RWPE2 (cell line): Measurements from ENCODE around the gene SERTAD3.
"Not testable (repeated sequence)": the region's sequence is repeated elsewhere in the genome, so short reads cannot be mapped to it uniquely, and the experiment has no call there.

Experiments used
- ATAC-seq: fragments of 200-7000 bp; cut with Tn5 transposase; 3 replicates; pipeline ENCODE4 v1.9.1; 2021; ENCODE audit warnings: low read depth
- DNase-seq: peaks from one replicate; pipeline ENCODE4 v3.0.0-alpha.2; 2020; ENCODE audit warnings: low spot score
- H3K27ac ChIP-seq: fragments of 450-650 bp; 2 replicates; pipeline ENCODE4 v1.5.1; 2017; ENCODE audit warnings: mild to moderate bottlenecking; ENCODE audit not compliant: poor library complexity, severe bottlenecking
- H3K27me3 ChIP-seq: fragments of 250-450 bp; sonication (Bioruptor Pico); 2 replicates; pipeline ENCODE4 v1.5.1; 2021; ENCODE audit warnings: mild to moderate bottlenecking, moderate library complexity; ENCODE audit not compliant: insufficient read depth, poor library complexity, severe bottlenecking
- H3K36me3 ChIP-seq: fragments of 250-450 bp; sonication (Bioruptor Pico); 2 replicates; pipeline ENCODE4 v1.5.1; 2020; ENCODE audit warnings: low read depth, mild to moderate bottlenecking, moderate library complexity
- H3K4me1 ChIP-seq: fragments of 250-450 bp; sonication (Bioruptor Pico); 2 replicates; pipeline ENCODE4 v1.5.1; 2021; ENCODE audit warnings: mild to moderate bottlenecking, moderate library complexity; ENCODE audit not compliant: insufficient read depth, poor library complexity, severe bottlenecking
- H3K4me3 ChIP-seq: fragments of 250-450 bp; sonication (Bioruptor Pico); 2 replicates; pipeline ENCODE4 v1.5.1; 2021; ENCODE audit warnings: mild to moderate bottlenecking, moderate library complexity; ENCODE audit not compliant: severe bottlenecking
- H3K9me3 ChIP-seq: fragments of 250-450 bp; sonication (Bioruptor Pico); 2 replicates; pipeline ENCODE4 v1.5.1; 2021; ENCODE audit warnings: mild to moderate bottlenecking, moderate library complexity; ENCODE audit not compliant: severe bottlenecking
- TF ChIP-seq, protein P1 (sequence below): fragments of 450-650 bp; IDR thresholded peaks from one replicate; pipeline ENCODE4 v1.5.1; 2017; ENCODE audit warnings: mild to moderate bottlenecking, moderate library complexity; ENCODE audit not compliant: poor library complexity, severe bottlenecking

SERTAD3 gene

DNA sequence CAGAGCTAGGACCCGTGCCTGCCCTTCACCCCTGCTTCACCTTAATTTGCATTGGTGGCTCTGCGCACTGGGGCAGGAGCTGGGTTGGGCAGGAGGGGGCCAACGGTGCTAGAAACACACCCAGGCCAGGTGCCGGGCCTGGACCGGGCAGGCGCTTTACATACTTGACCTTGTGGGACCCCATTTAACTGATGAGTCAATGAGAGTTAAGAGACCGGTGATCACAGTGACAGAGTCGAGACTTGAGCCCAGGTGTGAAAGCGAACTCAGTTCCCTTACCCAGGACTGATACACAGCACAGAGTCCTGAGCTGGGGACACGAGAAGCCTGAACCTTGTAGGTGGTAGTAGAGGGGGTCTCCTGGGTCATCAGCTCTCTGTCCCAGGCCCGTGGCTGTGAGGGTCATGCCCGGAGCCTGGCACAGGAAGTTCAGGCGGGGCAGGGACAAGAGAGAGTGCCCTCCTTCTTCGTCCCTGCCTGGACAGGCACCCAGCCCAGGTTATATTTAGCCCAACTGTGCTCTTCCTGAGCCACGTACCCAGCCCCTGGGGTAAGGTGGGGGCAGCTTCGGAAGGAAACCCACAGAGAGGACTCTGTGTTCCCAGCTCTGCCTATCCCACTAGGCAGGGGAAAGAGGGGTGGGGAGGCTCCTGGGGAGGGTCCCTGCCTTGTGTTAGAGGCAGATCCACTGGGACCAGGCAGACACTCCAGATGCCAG is 32.9 kb downstream of the SERTAD3 start:
- ATAC-seq, result peak; percentile 57
- Histone ChIP-seq H3K27ac (peak overlapping the region; percentile 19), H3K27me3 (no peaks in the 10 kb centered on the region), H3K4me1 (peaks cover 12% of the 10 kb centered on the region), H3K36me3 (no peaks in the 10 kb centered on the region), H3K4me3 (no peak overlapping the region), H3K9me3 (no peaks in the 10 kb centered on the region)
- DNase-seq, result no peak
- TF ChIP-seq, protein P1, sequence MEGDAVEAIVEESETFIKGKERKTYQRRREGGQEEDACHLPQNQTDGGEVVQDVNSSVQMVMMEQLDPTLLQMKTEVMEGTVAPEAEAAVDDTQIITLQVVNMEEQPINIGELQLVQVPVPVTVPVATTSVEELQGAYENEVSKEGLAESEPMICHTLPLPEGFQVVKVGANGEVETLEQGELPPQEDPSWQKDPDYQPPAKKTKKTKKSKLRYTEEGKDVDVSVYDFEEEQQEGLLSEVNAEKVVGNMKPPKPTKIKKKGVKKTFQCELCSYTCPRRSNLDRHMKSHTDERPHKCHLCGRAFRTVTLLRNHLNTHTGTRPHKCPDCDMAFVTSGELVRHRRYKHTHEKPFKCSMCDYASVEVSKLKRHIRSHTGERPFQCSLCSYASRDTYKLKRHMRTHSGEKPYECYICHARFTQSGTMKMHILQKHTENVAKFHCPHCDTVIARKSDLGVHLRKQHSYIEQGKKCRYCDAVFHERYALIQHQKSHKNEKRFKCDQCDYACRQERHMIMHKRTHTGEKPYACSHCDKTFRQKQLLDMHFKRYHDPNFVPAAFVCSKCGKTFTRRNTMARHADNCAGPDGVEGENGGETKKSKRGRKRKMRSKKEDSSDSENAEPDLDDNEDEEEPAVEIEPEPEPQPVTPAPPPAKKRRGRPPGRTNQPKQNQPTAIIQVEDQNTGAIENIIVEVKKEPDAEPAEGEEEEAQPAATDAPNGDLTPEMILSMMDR, result no peak

DNA sequence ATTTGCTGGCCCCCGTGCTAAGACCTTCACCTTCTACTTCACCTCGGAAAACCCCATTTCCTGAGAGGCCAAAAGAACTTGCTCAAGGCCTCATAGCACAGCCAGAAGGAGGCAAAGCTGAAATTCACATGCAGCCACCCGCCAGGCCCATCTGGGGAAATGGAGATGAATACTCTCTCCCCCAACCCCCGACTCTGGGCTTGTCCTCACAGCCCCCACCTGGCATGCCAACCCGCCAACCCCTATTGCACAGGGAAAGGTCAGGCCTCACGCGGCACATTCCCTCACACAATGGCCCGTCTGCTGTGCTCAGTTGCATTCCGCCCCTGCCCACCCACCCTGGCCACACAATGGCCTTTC is 34.1 kb downstream of the SERTAD3 start:
- H3K9me3 ChIP-seq, result no peaks in the 10 kb centered on the region
- ATAC-seq, result no peak
- no peak overlapping the region for H3K4me3 ChIP-seq
- TF ChIP-seq, protein P1, result no peak
- DNase-seq, result no peak
- peaks cover 12% of the 10 kb centered on the region for H3K4me1 ChIP-seq
- H3K27me3 ChIP-seq, result no peaks in the 10 kb centered on the region
- no peaks in the 10 kb centered on the region for H3K36me3 ChIP-seq
- no peak overlapping the region for H3K27ac ChIP-seq

DNA sequence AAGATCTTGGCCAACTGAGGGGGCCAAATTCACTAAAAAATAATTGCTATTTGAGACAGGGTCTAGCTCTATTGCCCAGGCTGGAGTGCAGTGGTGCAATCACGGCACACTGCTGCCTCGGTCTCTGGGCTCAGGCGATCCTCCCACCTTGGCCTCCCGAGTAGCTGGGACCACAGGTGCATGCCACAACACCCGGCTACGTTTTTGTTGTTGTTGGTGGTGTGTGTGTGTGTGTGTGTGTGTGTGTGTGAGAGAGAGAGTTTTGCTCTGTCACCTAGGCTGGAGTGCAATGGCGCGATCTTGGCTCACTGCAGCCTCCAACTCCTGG is 35.6 kb downstream of the SERTAD3 start:
- not testable (repeated sequence) for ATAC-seq, H3K27ac ChIP-seq, H3K36me3 ChIP-seq, H3K27me3 ChIP-seq, H3K4me3 ChIP-seq, DNase-seq, H3K9me3 ChIP-seq
- peaks cover 12% of the 10 kb centered on the region for H3K4me1 ChIP-seq

DNA sequence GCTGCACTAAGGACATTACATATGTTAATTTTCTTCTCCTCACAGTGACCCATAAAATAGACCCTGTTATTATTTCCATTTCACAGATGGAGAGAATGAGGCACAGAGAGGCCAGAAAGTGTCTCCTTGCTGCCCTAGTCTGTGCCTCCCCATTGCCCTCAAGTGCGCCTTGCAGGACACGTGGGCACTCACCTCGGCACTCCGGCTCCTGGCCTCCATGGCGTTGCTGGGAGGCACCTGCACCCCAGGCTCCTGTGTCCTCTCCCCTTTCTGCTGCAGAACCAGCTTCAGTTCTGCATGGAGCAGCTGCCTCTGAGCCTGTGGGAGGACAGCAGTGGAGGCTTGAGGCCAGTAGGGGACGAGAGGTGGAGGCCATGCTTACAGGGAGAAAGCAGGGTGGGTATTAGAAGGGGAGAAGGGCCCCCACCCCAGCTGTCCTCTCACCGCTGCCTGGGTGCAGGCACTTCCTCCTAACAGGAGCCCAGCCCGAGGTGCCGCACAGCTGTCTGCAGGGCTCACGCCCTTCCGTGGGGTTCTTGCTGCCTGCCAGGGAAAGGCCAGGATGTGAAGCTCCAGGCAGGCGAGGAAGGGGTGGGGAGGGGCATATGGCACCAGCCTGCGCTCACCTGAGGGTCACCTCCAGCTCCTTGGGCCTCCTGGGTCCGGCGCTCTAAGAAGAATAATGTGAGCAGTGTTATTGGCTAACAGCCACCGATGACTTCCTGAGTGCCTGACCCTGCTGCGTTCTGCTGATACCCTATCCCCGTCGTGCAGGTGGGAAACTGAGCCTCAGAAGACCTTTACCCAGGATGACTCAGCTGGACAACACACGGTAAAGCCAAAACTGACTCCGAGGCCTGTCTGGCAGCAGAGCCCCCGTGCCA is 36.2 kb downstream of the SERTAD3 start:
- DNase-seq, result no peak

DNA sequence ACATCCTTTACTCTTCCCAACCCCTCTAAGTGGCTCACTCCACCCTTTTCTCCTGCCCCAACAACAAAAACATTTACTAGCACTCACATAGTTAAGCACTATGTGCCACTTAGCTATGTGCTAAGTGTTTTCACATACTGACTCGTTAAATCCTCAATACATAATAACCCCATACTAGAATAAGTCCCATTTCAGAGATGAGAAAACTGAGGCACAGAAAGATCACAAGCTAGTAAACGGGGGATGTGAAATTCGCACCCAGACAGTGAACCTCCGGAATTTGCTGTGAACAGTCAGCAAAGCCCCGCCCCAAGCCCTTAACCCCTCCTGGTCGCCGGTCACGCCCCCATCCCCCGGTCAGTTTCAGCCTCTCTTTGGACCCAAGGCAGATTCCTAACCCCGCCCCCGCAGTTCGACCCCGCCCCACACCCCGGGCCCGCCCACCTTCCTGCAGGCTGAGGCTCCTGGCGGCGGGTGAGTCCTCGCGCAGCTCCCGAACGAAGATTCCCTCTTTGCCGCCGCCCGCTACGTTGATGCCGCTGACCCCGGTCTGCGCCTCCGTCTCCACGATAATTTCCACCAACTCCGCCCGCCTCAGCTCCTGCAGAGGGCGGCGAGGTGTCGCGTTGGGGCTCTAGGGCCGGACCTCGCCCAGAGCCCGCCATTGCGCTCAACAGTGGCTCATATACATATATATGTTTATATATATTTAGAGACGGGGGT is 40.7 kb downstream of the SERTAD3 start:
- H3K27ac ChIP-seq, result peak overlapping the region; percentile 25

More for the DNA sequence above, 36.2 kb downstream of the SERTAD3 start:
- TF ChIP-seq, protein P1, result no peak
- Histone ChIP-seq H3K4me3 (no peak overlapping the region), H3K4me1 (peaks cover 12% of the 10 kb centered on the region), H3K27me3 (no peaks in the 10 kb centered on the region), H3K9me3 (no peaks in the 10 kb centered on the region), H3K27ac (no peak overlapping the region), H3K36me3 (no peaks in the 10 kb centered on the region)
- no peak for ATAC-seq

More for the DNA sequence above, 40.7 kb downstream of the SERTAD3 start:
- Histone ChIP-seq H3K36me3 (no peaks in the 10 kb centered on the region), H3K4me1 (no peaks in the 10 kb centered on the region), H3K4me3 (peak overlapping the region; percentile 41), H3K27me3 (no peaks in the 10 kb centered on the region), H3K9me3 (no peaks in the 10 kb centered on the region)
- DNase-seq (peak; percentile 93), ATAC-seq (peak; percentile 70)
- TF ChIP-seq, protein P1, result no peak
